Measurements from ENCODE around the gene KRT33A. TPM values are rescaled to one million over a fixed set of nuclear protein-coding genes. Genes with fewer than 3 reads are reported as not detected.

KRT33A gene
- total and polyA plus RNA-seq, 8 donors = not detected

DNA sequence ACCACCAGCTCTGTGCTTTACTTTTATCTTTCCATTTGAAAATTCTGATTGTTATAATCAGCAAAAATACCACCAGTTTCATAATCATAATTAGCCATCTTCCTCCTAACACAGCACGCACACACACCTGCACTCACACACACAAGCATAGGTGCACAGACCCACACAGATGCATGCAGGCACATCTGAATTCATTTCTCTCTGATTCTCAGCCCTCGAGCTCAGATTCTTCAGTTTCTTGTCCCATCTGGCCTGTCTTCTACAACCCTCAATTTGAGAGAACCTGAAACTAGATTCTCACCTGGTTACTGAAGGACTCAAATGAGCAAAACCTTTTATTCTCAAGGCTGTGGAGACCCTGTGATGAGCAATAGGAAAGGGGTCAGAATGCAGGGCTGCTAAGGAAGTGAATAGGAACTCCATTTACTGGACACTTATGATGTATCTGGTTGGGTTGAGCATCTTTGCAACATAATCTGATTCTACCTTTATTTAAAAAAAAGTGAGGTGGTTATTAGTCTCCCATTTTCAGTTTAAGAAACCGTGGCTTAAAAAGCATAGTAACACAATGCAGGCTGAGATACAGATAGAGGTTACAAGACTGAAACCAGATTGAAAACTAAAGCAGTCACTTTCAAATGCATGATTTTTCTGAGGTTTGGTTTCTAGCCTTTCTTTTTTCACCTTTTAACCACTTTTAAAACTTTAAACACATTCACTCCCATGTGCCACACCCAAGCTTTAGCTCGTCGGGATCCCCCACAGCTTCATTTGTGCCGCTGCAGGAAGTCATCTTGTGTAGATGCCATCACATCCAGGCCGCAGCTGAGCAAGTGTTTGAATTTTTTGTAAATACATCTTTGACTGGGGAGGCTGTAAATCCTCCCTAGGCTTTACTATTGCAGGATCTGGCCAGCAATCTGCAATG, 9.4 kb downstream of the KRT33A start:
- TF ChIP-seq, protein P1, sequence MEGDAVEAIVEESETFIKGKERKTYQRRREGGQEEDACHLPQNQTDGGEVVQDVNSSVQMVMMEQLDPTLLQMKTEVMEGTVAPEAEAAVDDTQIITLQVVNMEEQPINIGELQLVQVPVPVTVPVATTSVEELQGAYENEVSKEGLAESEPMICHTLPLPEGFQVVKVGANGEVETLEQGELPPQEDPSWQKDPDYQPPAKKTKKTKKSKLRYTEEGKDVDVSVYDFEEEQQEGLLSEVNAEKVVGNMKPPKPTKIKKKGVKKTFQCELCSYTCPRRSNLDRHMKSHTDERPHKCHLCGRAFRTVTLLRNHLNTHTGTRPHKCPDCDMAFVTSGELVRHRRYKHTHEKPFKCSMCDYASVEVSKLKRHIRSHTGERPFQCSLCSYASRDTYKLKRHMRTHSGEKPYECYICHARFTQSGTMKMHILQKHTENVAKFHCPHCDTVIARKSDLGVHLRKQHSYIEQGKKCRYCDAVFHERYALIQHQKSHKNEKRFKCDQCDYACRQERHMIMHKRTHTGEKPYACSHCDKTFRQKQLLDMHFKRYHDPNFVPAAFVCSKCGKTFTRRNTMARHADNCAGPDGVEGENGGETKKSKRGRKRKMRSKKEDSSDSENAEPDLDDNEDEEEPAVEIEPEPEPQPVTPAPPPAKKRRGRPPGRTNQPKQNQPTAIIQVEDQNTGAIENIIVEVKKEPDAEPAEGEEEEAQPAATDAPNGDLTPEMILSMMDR (IDR thresholded peaks at IDR 0.05) = no peak
- intact Hi-C loops (cut with DNase I) = no loop called here
- H3K27me3 ChIP-seq = no peaks in the 10 kb centered on the region
- FAIRE-seq (no peak), DNase-seq (no peak), ATAC-seq (no peak)
- no peak overlapping the region for H3K4me3 ChIP-seq
- H3K27ac ChIP-seq = no peak overlapping the region
- no peaks in the 10 kb centered on the region for H3K9me3 ChIP-seq
- 63 to 67% methylated on average over 7 of the region's 7 CpGs for WGBS, 2 donors
- no peaks in the 10 kb centered on the region for H3K4me1 ChIP-seq
- H3K36me3 ChIP-seq = no peaks in the 10 kb centered on the region

DNA sequence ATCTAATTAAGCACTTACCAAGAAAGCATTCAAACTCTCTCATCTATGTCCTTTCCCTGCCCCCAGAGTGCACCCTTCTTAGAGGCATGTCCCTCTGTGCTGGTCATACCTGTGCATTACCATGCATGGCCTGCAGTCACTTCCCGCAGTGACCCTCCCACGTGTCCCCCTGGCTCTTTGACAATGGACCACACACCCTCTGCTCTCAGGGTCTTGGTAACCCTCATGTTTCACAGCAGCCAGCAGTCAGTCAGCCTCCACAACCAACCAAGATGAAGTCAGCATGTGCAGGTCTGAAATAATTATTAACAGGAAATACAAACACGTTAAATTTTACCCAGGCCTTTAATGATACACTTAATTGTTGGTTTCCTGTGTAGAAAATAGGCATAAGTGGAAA, 10.1 kb downstream of the KRT33A start:
- FAIRE-seq (no peak), ATAC-seq (peak in 2 of 4 donors; percentile 11 to 28), DNase-seq (no peak)
- no peaks in the 10 kb centered on the region for H3K27me3 ChIP-seq
- TF ChIP-seq, protein P1 (IDR thresholded peaks at IDR 0.05) = no peak
- no peak overlapping the region for H3K4me3 ChIP-seq
- H3K4me1 ChIP-seq = no peaks in the 10 kb centered on the region
- H3K27ac ChIP-seq = peak overlapping the region in 1 of 4 donors; percentile 19
- no peaks in the 10 kb centered on the region for H3K9me3 ChIP-seq
- WGBS, 2 donors = 10 to 14% methylated on average over 3 of the region's 3 CpGs
- intact Hi-C loops (cut with DNase I) = no loop called here
- no peaks in the 10 kb centered on the region for H3K36me3 ChIP-seq

- H3K27ac ChIP-seq = peak overlapping the region in 1 of 4 donors; percentile 28
- H3K4me3 ChIP-seq = no peak overlapping the region
- no peak for DNase-seq
- no peaks in the 10 kb centered on the region for H3K27me3 ChIP-seq
- H3K4me1 ChIP-seq = no peaks in the 10 kb centered on the region
- TF ChIP-seq, protein P1 (IDR thresholded peaks at IDR 0.05) = no peak
- FAIRE-seq = no peak
- 29 to 33% methylated on average over 2 of the region's 2 CpGs for WGBS, 2 donors
- H3K36me3 ChIP-seq = no peaks in the 10 kb centered on the region
- intact Hi-C loops (cut with DNase I) = no loop called here
- no peak for ATAC-seq
- no peaks in the 10 kb centered on the region for H3K9me3 ChIP-seq
Observed at GRCh38 chr17:41339571-41340172, 11.0 kb downstream of the KRT33A start.

- ATAC-seq = peak in 2 of 4 donors; percentile 54 to 70
- TF ChIP-seq, protein P1 (IDR thresholded peaks at IDR 0.05) = no peak
- Histone ChIP-seq H3K27ac (peak overlapping the region in 1 of 4 donors; percentile 48), H3K36me3 (no peaks in the 10 kb centered on the region), H3K4me1 (no peaks in the 10 kb centered on the region), H3K9me3 (no peaks in the 10 kb centered on the region), H3K4me3 (no peak overlapping the region), H3K27me3 (no peaks in the 10 kb centered on the region)
- 33 to 45% methylated on average over 5 of the region's 5 CpGs for WGBS, 2 donors
- DNase-seq = no peak
- FAIRE-seq = no peak
- intact Hi-C loops (cut with DNase I) = no loop called here
Observed at GRCh38 chr17:41338961-41339485, 11.6 kb downstream of the KRT33A start.
